Lung (tissue), 12 donors: ENCODE measurements around the gene GFOD2. TPM values are rescaled to one million over a fixed set of nuclear protein-coding genes. Genes with fewer than 3 reads are reported as not detected.

Experiments
- ATAC-seq: fragments of 200-7000 bp; cut with Tn5 transposase; one replicate; pipeline ENCODE4 v1.9.1; 2020; ENCODE audit warnings: moderate number of reproducible peaks; ENCODE audit not compliant: insufficient read depth, low FRiP score
- DNase-seq, 3 donors: peaks; one replicate each; pipeline ENCODE4 v3.0.0-alpha.2; 2013 to 2017
- H3K27ac ChIP-seq, 2 donors: one replicate each; pipeline ENCODE4 v1.5.1; 2013; ENCODE audit warnings: mild to moderate bottlenecking in 2 of 2, moderate library complexity in 2 of 2, control low read depth in 1 of 2, inconsistent platforms in 1 of 2, low read depth in 1 of 2, low read length in 1 of 2
- H3K27me3 ChIP-seq, 3 donors: one replicate each; pipeline ENCODE4 v1.5.1; 2013; ENCODE audit warnings: low read length in 2 of 3; ENCODE audit not compliant: control insufficient read depth in 3 of 3, insufficient read depth in 3 of 3
- H3K36me3 ChIP-seq, 4 donors: one replicate each; pipeline ENCODE4 v1.5.1; 2013; ENCODE audit warnings: low read length in 4 of 4, mild to moderate bottlenecking in 1 of 4, moderate library complexity in 1 of 4; ENCODE audit not compliant: control insufficient read depth in 4 of 4, insufficient read depth in 4 of 4
- H3K4me1 ChIP-seq, 5 donors: one replicate each; pipeline ENCODE4 v1.5.1; 2013; ENCODE audit warnings: low read length in 5 of 5, mild to moderate bottlenecking in 2 of 5, moderate library complexity in 1 of 5; ENCODE audit not compliant: control insufficient read depth in 5 of 5, insufficient read depth in 5 of 5
- H3K4me3 ChIP-seq: one replicate; pipeline ENCODE4 v1.5.1; 2013; ENCODE audit warnings: mild to moderate bottlenecking, control low read depth, moderate library complexity
- H3K9ac ChIP-seq, 2 donors: one replicate each; pipeline ENCODE4 v1.5.1; 2013; ENCODE audit warnings: low read length in 2 of 2, control low read depth in 1 of 2; ENCODE audit not compliant: insufficient read depth in 1 of 2
- H3K9me3 ChIP-seq, 4 donors: one replicate each; pipeline ENCODE4 v1.5.1; 2013; ENCODE audit warnings: low read length in 3 of 4, mild to moderate bottlenecking in 1 of 4, moderate library complexity in 1 of 4; ENCODE audit not compliant: control insufficient read depth in 4 of 4, insufficient read depth in 3 of 4
- CTCF ChIP-seq: IDR thresholded peaks from 2 replicates; pipeline ENCODE4 v1.5.1; 2012; ENCODE audit warnings: mild to moderate bottlenecking; ENCODE audit errors: control extremely low read depth, extremely low read depth
- WGBS, 2 donors: extraction: QIAGEN DNeasy Blood & Tissue Kit; methylation state at CpG; one replicate each; pipeline ENCODE4 v1.1.7; 2013; 5-methylcytosine and 5-hydroxymethylcytosine counted together
- polyA plus RNA-seq, 2 donors: library from polyadenylated mRNA; stranded (reverse); fragments of 200-250 nt; gene quantifications; one replicate each; pipeline ENCODE4 v1.2.1, GENCODE V29; 2013
- total RNA-seq, 2 donors: library from RNA; depleted of rRNA in 1 of 2; stranded (reverse); fragments of >200 nt in 1 of 2; gene quantifications; one replicate each; pipeline ENCODE4 v1.2.1, GENCODE V29; 2014 to 2021
- donor health status: control.
- donor health status: control.
- donor health status: Bipolar disorder and iron deficiency.
- donor health status: healthy.
- donor health status: DM: yes; HTN: yes; CAD: no.

Gene GFOD2
- total and polyA plus RNA-seq, 4 donors: 10.1 to 26.3 (median 16.1) TPM

- 93 to 100% methylated on average over 1 of the region's 1 CpG for WGBS, 2 donors
- Histone ChIP-seq H3K4me3 (no peak overlapping the region), H3K27me3 (no peaks in the 10 kb centered on the region), H3K9me3 (no peaks in the 10 kb centered on the region), H3K27ac (no peak overlapping the region), H3K36me3 (peaks cover 0 to 8% (median 2%) of the 10 kb centered on the region in 4 donors), H3K4me1 (peaks cover 0 to 5% (median 0%) of the 10 kb centered on the region in 5 donors), H3K9ac (no peak overlapping the region)
- DNase-seq: no peak
- no peak for TF ChIP-seq CTCF
- ATAC-seq: no peak
Observed at GRCh38 chr16:67701420-67701819, 17.7 kb downstream of the GFOD2 start.

GRCh38 chr16:67699265-67699664 is 19.9 kb downstream of the GFOD2 start:
- WGBS, 2 donors: 94 to 97% methylated on average over 7 of the region's 7 CpGs
- no peak for TF ChIP-seq CTCF

GRCh38 chr16:67697422-67698185 is 21.5 kb downstream of the GFOD2 start:
- DNase-seq: no peak
- ATAC-seq: no peak

More at GRCh38 chr16:67699265-67699664, 19.9 kb downstream of the GFOD2 start:
- no peak overlapping the region for H3K4me3 ChIP-seq
- DNase-seq (no peak), ATAC-seq (no peak)
- H3K4me1 ChIP-seq: peaks cover 0 to 2% (median 0%) of the 10 kb centered on the region in 5 donors
- H3K9ac ChIP-seq: no peak overlapping the region
- no peaks in the 10 kb centered on the region for H3K27me3 ChIP-seq
- no peaks in the 10 kb centered on the region for H3K9me3 ChIP-seq
- H3K36me3 ChIP-seq: peaks cover 0 to 8% (median 2%) of the 10 kb centered on the region in 4 donors
- no peak overlapping the region for H3K27ac ChIP-seq

More at GRCh38 chr16:67697422-67698185, 21.5 kb downstream of the GFOD2 start:
- Histone ChIP-seq H3K36me3 (peaks cover 0 to 8% (median 2%) of the 10 kb centered on the region in 4 donors), H3K4me1 (no peaks in the 10 kb centered on the region), H3K9me3 (no peaks in the 10 kb centered on the region), H3K27ac (no peak overlapping the region), H3K27me3 (no peaks in the 10 kb centered on the region), H3K4me3 (no peak overlapping the region), H3K9ac (no peak overlapping the region)
- TF ChIP-seq CTCF: no peak
- WGBS, 2 donors: 65 to 82% methylated on average over 4 of the region's 4 CpGs
